Keratinocyte (primary cell): ENCODE measurements around the gene EZH1. TPM values are rescaled to one million over a fixed set of nuclear protein-coding genes. Genes with fewer than 3 reads are reported as not detected.

ENCODE experiments used
- DNase-seq: peaks from one replicate; pipeline ENCODE4 v3.0.0-alpha.2; 2011; ENCODE audit warnings: low read depth, missing footprints, low spot score
- FAIRE-seq: peaks from 2 replicates; lab custom pipeline; 2011; peaks lifted over from hg19 to GRCh38; lab: Jason Lieb, UNC
- H2AFZ ChIP-seq: 2 replicates; pipeline ENCODE4 v1.6.0; 2012; ENCODE audit warnings: low read length, control low read depth, inconsistent platforms; ENCODE audit not compliant: control insufficient read depth
- H3K27ac ChIP-seq: 2 replicates; pipeline ENCODE4 v1.5.1; 2011; ENCODE audit warnings: low read length; ENCODE audit not compliant: control insufficient read depth, insufficient read depth
- H3K27me3 ChIP-seq: 3 replicates; pipeline ENCODE4 v1.6.0; 2011; ENCODE audit warnings: low read length; ENCODE audit not compliant: control insufficient read depth, insufficient read depth; ENCODE audit errors: extremely low read depth
- H3K36me3 ChIP-seq, 2 experiments: 2 replicates in 1 of 2; 3 replicates in 1 of 2; pipeline ENCODE4 v1.5.1; 2011; ENCODE audit warnings: low read length in 2 of 2, mild to moderate bottlenecking in 1 of 2; ENCODE audit not compliant: control insufficient read depth in 2 of 2, insufficient read depth in 2 of 2; ENCODE audit errors: extremely low read depth in 1 of 2
- H3K4me1 ChIP-seq: 3 replicates; pipeline ENCODE4 v1.5.1; 2011; ENCODE audit warnings: low read length; ENCODE audit not compliant: control insufficient read depth, insufficient read depth; ENCODE audit errors: extremely low read depth
- H3K4me2 ChIP-seq: 3 replicates; pipeline ENCODE4 v1.6.0; 2011; ENCODE audit warnings: low read depth, low read length; ENCODE audit not compliant: control insufficient read depth, insufficient read depth; ENCODE audit errors: extremely low read depth
- H3K4me3 ChIP-seq, 3 experiments: fragments of 200-600 bp in 1 of 3; sonication (generic) in 1 of 3; 2 replicates in 2 of 3; 3 replicates in 1 of 3; pipeline ENCODE4 v1.5.1; 2011 to 2016; ENCODE audit warnings: low read length in 3 of 3, mild to moderate bottlenecking in 3 of 3, control low read depth in 2 of 3, inconsistent platforms in 1 of 3, low read depth in 1 of 3, mixed read lengths in 1 of 3, mixed run types in 1 of 3, moderate library complexity in 1 of 3; ENCODE audit not compliant: control insufficient read depth in 2 of 3, insufficient read depth in 2 of 3; ENCODE audit errors: extremely low read depth in 1 of 3
- H3K79me2 ChIP-seq: 2 replicates; pipeline ENCODE4 v1.6.0; 2012; ENCODE audit warnings: low read length; ENCODE audit not compliant: control insufficient read depth, insufficient read depth
- H3K9ac ChIP-seq: 3 replicates; pipeline ENCODE4 v1.6.0; 2011; ENCODE audit warnings: low read length; ENCODE audit not compliant: control insufficient read depth, insufficient read depth; ENCODE audit errors: extremely low read depth
- H3K9me1 ChIP-seq: 3 replicates; pipeline ENCODE4 v1.6.0; 2011; ENCODE audit warnings: low read length; ENCODE audit not compliant: control insufficient read depth, insufficient read depth; ENCODE audit errors: extremely low read depth
- H3K9me3 ChIP-seq: 2 replicates; pipeline ENCODE4 v1.5.1; 2012; ENCODE audit warnings: low read depth, low read length; ENCODE audit not compliant: control insufficient read depth
- H4K20me1 ChIP-seq: 3 replicates; pipeline ENCODE4 v1.6.0; 2011; ENCODE audit warnings: low read length; ENCODE audit not compliant: control insufficient read depth, insufficient read depth; ENCODE audit errors: extremely low read depth
- EZH2 ChIP-seq: IDR thresholded peaks from one replicate; pipeline ENCODE4 v1.6.1; 2012; ENCODE audit warnings: inconsistent platforms, mild to moderate bottlenecking, low read length, moderate library complexity
- dilution Hi-C: fragments of 300-500 bp; cut with MboI; formaldehyde crosslinking; loops from one replicate; pipeline ENCODE4 v1.7.0; 2020; ENCODE audit warnings: low sequenced_read_pairs; ENCODE audit not compliant: extremely low pct_ligation_motif_present
- polyA plus RNA-seq, 5 experiments: library from polyadenylated mRNA; depleted of rRNA in 3 of 5; stranded (reverse) in 3 of 5; stranded (forward) in 1 of 5; unstranded in 1 of 5; fragments of >200 nt; gene quantifications; 1 replicate in 1 of 5; 2 replicates in 3 of 5; 3 replicates in 1 of 5; pipeline versions ENCODE4 v1.2.1 to v1.2.3, GENCODE V29; 2011 to 2012; ENCODE audit warnings: missing spikeins in 2 of 5, low read depth in 1 of 5, low replicate concordance in 1 of 5
- TF ChIP-seq, protein P1 (sequence below), 3 experiments: IDR thresholded peaks in 1 of 3; conservative IDR thresholded peaks in 1 of 3; optimal IDR thresholded peaks in 1 of 3; 2 replicates in 2 of 3; 3 replicates in 1 of 3; pipeline versions ENCODE3 to v1.5.1; 2011; ENCODE audit warnings: low read length in 3 of 3, mild to moderate bottlenecking in 3 of 3, moderate library complexity in 2 of 3, control low read depth in 1 of 3, inconsistent platforms in 1 of 3; ENCODE audit not compliant: insufficient read depth in 2 of 3; ENCODE audit errors: extremely low read depth in 1 of 3

The EZH1 gene
- polyA plus RNA-seq, 1 donor (not counting 4 experiments of a cell fraction or from before 2014, with no cell fraction given), result 18.3 TPM

DNA sequence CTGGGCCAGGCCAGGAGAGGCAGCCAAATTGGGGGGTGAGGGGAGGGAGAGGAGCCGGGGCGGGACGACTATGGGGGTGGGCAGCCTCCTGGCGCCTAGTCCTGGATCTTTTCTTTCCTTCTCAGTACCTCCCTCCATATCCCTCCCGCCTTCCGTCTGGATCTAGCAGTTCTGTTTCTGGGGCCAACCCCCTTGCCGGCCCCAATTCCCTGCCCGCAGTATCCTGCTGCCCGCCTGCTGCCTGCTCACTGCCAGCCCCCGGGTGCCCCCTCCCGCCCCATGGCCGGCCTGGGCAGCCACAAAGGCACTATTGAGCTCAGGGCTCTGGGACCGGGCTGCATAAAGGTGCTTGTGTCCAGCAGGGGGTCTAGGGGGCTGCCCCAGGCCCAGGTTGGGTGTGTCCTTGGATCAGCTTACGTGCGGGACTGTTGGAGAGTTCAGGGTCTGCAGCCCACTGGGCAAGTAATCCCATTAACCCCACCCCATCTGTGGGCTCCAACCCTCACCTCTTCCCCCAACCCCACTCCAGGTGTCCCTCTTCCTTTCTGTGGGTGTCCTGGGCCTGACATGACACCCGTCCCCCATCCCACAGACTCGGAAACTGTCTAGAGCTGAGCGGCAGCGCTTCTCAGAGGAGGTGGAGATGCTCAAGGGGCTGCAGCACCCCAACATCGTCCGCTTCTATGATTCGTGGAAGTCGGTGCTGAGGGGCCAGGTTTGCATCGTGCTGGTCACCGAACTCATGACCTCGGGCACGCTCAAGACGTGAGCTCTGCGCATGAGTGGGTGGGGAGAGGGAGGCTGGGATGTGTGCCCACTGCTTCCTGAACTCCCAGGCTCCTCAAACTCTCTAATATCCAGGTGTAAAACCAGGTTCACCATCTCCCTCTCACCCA is 37.6 kb upstream of the EZH1 start:
- no peak for FAIRE-seq
- no peaks in the 10 kb centered on the region for H4K20me1 ChIP-seq
- H3K4me2 ChIP-seq, result peak overlapping the region; percentile 56
- no peak overlapping the region for H3K4me3 ChIP-seq
- no peaks in the 10 kb centered on the region for H3K9me3 ChIP-seq
- dilution Hi-C loops, result no loop called here
- peaks cover 19% of the 10 kb centered on the region for H3K4me1 ChIP-seq
- peaks cover 13 to 16% of the 10 kb centered on the region in 2 experiments for H3K36me3 ChIP-seq
- no peak overlapping the region for H3K27ac ChIP-seq
- peaks cover 34% of the 10 kb centered on the region for H3K27me3 ChIP-seq
- no peaks in the 10 kb centered on the region for H3K79me2 ChIP-seq
- H2AFZ ChIP-seq, result no peak overlapping the region
- H3K9me1 ChIP-seq, result no peaks in the 10 kb centered on the region
- no peak for DNase-seq
- H3K9ac ChIP-seq, result no peak overlapping the region
- TF ChIP-seq, protein P1, sequence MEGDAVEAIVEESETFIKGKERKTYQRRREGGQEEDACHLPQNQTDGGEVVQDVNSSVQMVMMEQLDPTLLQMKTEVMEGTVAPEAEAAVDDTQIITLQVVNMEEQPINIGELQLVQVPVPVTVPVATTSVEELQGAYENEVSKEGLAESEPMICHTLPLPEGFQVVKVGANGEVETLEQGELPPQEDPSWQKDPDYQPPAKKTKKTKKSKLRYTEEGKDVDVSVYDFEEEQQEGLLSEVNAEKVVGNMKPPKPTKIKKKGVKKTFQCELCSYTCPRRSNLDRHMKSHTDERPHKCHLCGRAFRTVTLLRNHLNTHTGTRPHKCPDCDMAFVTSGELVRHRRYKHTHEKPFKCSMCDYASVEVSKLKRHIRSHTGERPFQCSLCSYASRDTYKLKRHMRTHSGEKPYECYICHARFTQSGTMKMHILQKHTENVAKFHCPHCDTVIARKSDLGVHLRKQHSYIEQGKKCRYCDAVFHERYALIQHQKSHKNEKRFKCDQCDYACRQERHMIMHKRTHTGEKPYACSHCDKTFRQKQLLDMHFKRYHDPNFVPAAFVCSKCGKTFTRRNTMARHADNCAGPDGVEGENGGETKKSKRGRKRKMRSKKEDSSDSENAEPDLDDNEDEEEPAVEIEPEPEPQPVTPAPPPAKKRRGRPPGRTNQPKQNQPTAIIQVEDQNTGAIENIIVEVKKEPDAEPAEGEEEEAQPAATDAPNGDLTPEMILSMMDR (optimal IDR thresholded peaks at IDR 0.05 in 1 of 3, IDR thresholded peaks at IDR 0.05 in 1 of 3, conservative IDR thresholded peaks at IDR 0.05 in 1 of 3; ENCODE audit: extremely low read depth in 1 of 3, insufficient read depth in 2 of 3, low read length in 3 of 3), result no peak
- no peak for TF ChIP-seq EZH2

DNA sequence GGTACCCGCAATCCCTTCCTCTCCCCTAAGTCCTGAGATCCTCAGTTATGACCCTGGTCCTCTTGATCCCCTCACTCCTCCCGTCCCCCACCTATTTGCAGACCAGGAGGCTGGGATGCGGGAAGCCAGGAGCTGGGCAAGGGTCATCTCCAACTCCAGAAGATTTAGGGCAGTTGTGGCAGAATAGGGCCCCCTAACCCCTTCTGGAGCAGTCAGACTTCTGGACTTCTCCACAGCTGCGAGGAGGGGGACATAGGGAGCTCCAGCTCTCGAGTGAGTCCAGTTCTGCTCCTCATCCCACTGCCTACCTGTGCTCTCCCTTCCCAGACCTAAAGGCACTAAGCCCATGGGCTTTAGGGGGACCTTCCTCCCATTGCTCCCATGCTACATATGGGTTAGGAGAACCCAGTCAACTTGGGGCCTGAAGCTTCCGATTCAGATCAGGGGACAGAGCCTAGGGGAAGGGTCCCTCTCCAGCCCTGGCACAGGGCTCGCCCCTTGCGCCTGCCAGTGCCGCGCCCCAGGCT is 36.9 kb upstream of the EZH1 start:
- no peak for TF ChIP-seq EZH2
- TF ChIP-seq, protein P1 (optimal IDR thresholded peaks at IDR 0.05 in 1 of 3, IDR thresholded peaks at IDR 0.05 in 1 of 3, conservative IDR thresholded peaks at IDR 0.05 in 1 of 3; ENCODE audit: extremely low read depth in 1 of 3, insufficient read depth in 2 of 3, low read length in 3 of 3), result no peak
- Histone ChIP-seq H3K36me3 (peaks cover 15 to 16% of the 10 kb centered on the region in 2 experiments), H3K79me2 (no peaks in the 10 kb centered on the region), H3K9ac (no peak overlapping the region), H4K20me1 (no peaks in the 10 kb centered on the region), H3K4me1 (peaks cover 19% of the 10 kb centered on the region), H2AFZ (no peak overlapping the region), H3K4me2 (no peak overlapping the region), H3K4me3 (no peak overlapping the region), H3K9me3 (no peaks in the 10 kb centered on the region), H3K27me3 (peaks cover 30% of the 10 kb centered on the region), H3K27ac (no peak overlapping the region), H3K9me1 (no peaks in the 10 kb centered on the region)
- dilution Hi-C loops, result no loop called here
- FAIRE-seq (no peak), DNase-seq (no peak)
